PC-3 (cell line): ENCODE results near the gene ELN. TPM values are rescaled to one million over a fixed set of nuclear protein-coding genes. Genes with fewer than 3 reads are reported as not detected.

Source experiments
- ATAC-seq: fragments of 200-7000 bp; cut with Tn5 transposase; 2 replicates; pipeline ENCODE4 v1.9.1; 2020; ENCODE audit warnings: mild to moderate bottlenecking, moderate library complexity
- BruUV-seq: library from RNA; stranded (reverse); fragments of 400-500 nt; replicated peaks from 2 replicates; lab custom pipeline; 2021; lab: Mats Ljungman, UMichigan
- CTCF ChIA-PET: fragments of 300-600 bp; sonication (Branson Sonifier 250); formaldehyde crosslinking; loops from one replicate; lab custom pipeline; 2022; ENCODE audit warnings: antibody characterized with exemption; lab: Charles Lee
- POLR2A ChIA-PET: fragments of 300-600 bp; sonication (Branson Sonifier 250); formaldehyde crosslinking; loops from one replicate; lab custom pipeline; 2022; ENCODE audit warnings: antibody characterized with exemption; ENCODE audit not compliant: unreplicated experiment; lab: Charles Lee
- DNase-seq: peaks from one replicate; pipeline ENCODE4 v3.0.0-alpha.2; 2015
- H2AFZ ChIP-seq: fragments of 300-600 bp; sonication (generic); 2 replicates; pipeline ENCODE4 v1.6.0; 2016; ENCODE audit warnings: antibody characterized with exemption, low read length
- H3F3A ChIP-seq: fragments of 300-600 bp; sonication (generic); one replicate; pipeline ENCODE4 v1.6.0; 2017; ENCODE audit warnings: antibody characterized with exemption, low read length, control low read depth, mild to moderate bottlenecking; ENCODE audit not compliant: unreplicated experiment
- H3K27ac ChIP-seq: fragments of 300-600 bp; sonication (generic); 2 replicates; pipeline ENCODE4 v1.5.1; 2016; ENCODE audit warnings: mild to moderate bottlenecking, low read length
- H3K27me3 ChIP-seq: fragments of 300-600 bp; sonication (generic); 2 replicates; pipeline ENCODE4 v1.6.1; 2016; ENCODE audit warnings: low read length, mixed read lengths
- H3K36me3 ChIP-seq: fragments of 300-600 bp; sonication (generic); 2 replicates; pipeline ENCODE4 v1.6.1; 2016; ENCODE audit warnings: low read depth, mixed run types, low read length, mixed read lengths
- H3K4me1 ChIP-seq: fragments of 300-600 bp; sonication (generic); 2 replicates; pipeline ENCODE4 v1.5.1; 2016; ENCODE audit warnings: low read length; ENCODE audit not compliant: insufficient read depth
- H3K4me2 ChIP-seq: fragments of 300-600 bp; sonication (generic); 2 replicates; pipeline ENCODE4 v1.6.0; 2016; ENCODE audit warnings: low read length
- H3K4me3 ChIP-seq: fragments of 300-600 bp; sonication (generic); 2 replicates; pipeline ENCODE4 v1.5.1; 2016; ENCODE audit warnings: mild to moderate bottlenecking, low read length, mixed read lengths
- H3K79me2 ChIP-seq: fragments of 300-600 bp; sonication (generic); 2 replicates; pipeline ENCODE4 v1.6.1; 2017; ENCODE audit warnings: low read length, mixed read lengths
- H3K9ac ChIP-seq: fragments of 300-600 bp; sonication (generic); 2 replicates; pipeline ENCODE4 v1.6.0; 2016; ENCODE audit warnings: mild to moderate bottlenecking, low read length
- H3K9me2 ChIP-seq: fragments of 300-600 bp; sonication (generic); replicated peaks from 2 replicates; pipeline ENCODE4 v1.6.1; 2016; ENCODE audit warnings: mixed run types, low read length, mixed read lengths
- H3K9me3 ChIP-seq: fragments of 300-600 bp; sonication (generic); 2 replicates; pipeline ENCODE4 v1.6.1; 2016; ENCODE audit warnings: low read length, mixed read lengths
- H4K20me1 ChIP-seq: fragments of 300-600 bp; sonication (generic); 2 replicates; pipeline ENCODE4 v1.6.1; 2016; ENCODE audit warnings: low read length, mixed read lengths
- EZH2 ChIP-seq: fragments of 300-600 bp; sonication (generic); IDR thresholded peaks from one replicate; pipeline ENCODE4 v1.6.1; 2017; ENCODE audit warnings: antibody characterized with exemption, mild to moderate bottlenecking, low read length; ENCODE audit not compliant: unreplicated experiment
- EZH2phosphoT487 ChIP-seq: fragments of 300-600 bp; sonication (generic); IDR thresholded peaks from 2 replicates; pipeline ENCODE4 v1.6.1; 2018; ENCODE audit warnings: mild to moderate bottlenecking, antibody characterized with exemption, low read length, borderline replicate concordance
- intact Hi-C: fragments of 100-400 bp; cut with micrococcal nuclease; formaldehyde crosslinking; loops from 2 replicates; pipeline ENCODE4 v1.9.0; 2023
- total RNA-seq: library from RNA; depleted of rRNA; stranded (reverse); fragments of >200 nt; gene quantifications from 2 replicates; pipeline ENCODE4 v1.2.3, GENCODE V29; 2014
- TF ChIP-seq, protein P1 (sequence below): fragments of 300-600 bp; sonication (generic); conservative IDR thresholded peaks from 2 replicates; pipeline ENCODE4 v1.5.1; 2017; ENCODE audit warnings: antibody characterized with exemption, low read depth, mild to moderate bottlenecking, low read length

The ELN gene
- total RNA-seq, 1 experiment from 2014 or later, result 0.07 TPM

- H3K9me2 ChIP-seq, result no peaks in the 10 kb centered on the region
- no peak overlapping the region for H3K9ac ChIP-seq
- ATAC-seq (no peak), DNase-seq (no peak)
- no peaks in the 10 kb centered on the region for H3K9me3 ChIP-seq
- ChIA-PET POLR2A (no interaction called here), CTCF (no interaction called here)
- H2AFZ ChIP-seq, result no peak overlapping the region
- H3K27ac ChIP-seq, result no peak overlapping the region
- no peaks in the 10 kb centered on the region for H3K36me3 ChIP-seq
- H3K4me2 ChIP-seq, result no peak overlapping the region
- no peaks in the 10 kb centered on the region for H3K27me3 ChIP-seq
- intact Hi-C loops, result no loop called here
- no peaks in the 10 kb centered on the region for H3K4me1 ChIP-seq
- H3K79me2 ChIP-seq, result no peaks in the 10 kb centered on the region
- TF ChIP-seq EZH2phosphoT487, result no peak
- TF ChIP-seq, protein P1, sequence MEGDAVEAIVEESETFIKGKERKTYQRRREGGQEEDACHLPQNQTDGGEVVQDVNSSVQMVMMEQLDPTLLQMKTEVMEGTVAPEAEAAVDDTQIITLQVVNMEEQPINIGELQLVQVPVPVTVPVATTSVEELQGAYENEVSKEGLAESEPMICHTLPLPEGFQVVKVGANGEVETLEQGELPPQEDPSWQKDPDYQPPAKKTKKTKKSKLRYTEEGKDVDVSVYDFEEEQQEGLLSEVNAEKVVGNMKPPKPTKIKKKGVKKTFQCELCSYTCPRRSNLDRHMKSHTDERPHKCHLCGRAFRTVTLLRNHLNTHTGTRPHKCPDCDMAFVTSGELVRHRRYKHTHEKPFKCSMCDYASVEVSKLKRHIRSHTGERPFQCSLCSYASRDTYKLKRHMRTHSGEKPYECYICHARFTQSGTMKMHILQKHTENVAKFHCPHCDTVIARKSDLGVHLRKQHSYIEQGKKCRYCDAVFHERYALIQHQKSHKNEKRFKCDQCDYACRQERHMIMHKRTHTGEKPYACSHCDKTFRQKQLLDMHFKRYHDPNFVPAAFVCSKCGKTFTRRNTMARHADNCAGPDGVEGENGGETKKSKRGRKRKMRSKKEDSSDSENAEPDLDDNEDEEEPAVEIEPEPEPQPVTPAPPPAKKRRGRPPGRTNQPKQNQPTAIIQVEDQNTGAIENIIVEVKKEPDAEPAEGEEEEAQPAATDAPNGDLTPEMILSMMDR, result no peak
- no peak for TF ChIP-seq EZH2
- H3K4me3 ChIP-seq, result no peak overlapping the region
- BruUV-seq, result no TSS peak
- H4K20me1 ChIP-seq, result no peaks in the 10 kb centered on the region
- no peaks in the 10 kb centered on the region for H3F3A ChIP-seq
Observed at GRCh38 chr7:73984481-73985205, 43.3 kb upstream of the ELN start.

DNA sequence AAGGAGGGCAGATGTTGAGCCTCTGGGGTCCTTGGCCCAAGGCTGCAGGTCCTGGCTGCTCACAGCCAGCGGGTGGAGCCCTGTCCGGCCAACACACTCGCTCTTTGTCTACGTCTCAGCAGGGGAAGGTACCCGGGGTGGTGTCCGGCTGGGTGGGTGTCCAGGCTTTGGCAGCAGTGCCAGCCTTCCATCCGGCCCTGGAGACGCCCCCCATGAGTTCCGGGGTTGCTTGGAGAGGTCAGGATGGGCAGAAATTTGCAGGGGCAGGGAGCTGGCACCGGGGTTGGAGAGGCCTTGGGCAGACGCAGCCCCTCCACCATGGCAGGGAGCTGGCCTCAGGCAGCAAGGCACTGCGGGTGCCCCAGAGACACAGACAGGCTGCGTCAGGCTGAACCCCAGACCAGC lies 42.2 kb upstream of the ELN start:
- no peak for DNase-seq
- Histone ChIP-seq H3K4me3 (no peak overlapping the region), H3K4me1 (no peaks in the 10 kb centered on the region), H3K4me2 (no peak overlapping the region), H3K9ac (no peak overlapping the region), H2AFZ (no peak overlapping the region), H3K27ac (no peak overlapping the region), H3K36me3 (no peaks in the 10 kb centered on the region), H3K27me3 (no peaks in the 10 kb centered on the region), H3F3A (no peaks in the 10 kb centered on the region), H4K20me1 (no peaks in the 10 kb centered on the region), H3K9me2 (no peaks in the 10 kb centered on the region), H3K9me3 (no peaks in the 10 kb centered on the region), H3K79me2 (no peaks in the 10 kb centered on the region)
- POLR2A ChIA-PET, result no interaction called here
- no TSS peak for BruUV-seq
- intact Hi-C loops, result no loop called here
- no peak for ATAC-seq
- TF ChIP-seq, protein P1, result 0 out of 2 replicates have a peak, but pooled peaks have one; percentile 11
- TF ChIP-seq EZH2phosphoT487, result no peak
- CTCF ChIA-PET, result no interaction called here

DNA sequence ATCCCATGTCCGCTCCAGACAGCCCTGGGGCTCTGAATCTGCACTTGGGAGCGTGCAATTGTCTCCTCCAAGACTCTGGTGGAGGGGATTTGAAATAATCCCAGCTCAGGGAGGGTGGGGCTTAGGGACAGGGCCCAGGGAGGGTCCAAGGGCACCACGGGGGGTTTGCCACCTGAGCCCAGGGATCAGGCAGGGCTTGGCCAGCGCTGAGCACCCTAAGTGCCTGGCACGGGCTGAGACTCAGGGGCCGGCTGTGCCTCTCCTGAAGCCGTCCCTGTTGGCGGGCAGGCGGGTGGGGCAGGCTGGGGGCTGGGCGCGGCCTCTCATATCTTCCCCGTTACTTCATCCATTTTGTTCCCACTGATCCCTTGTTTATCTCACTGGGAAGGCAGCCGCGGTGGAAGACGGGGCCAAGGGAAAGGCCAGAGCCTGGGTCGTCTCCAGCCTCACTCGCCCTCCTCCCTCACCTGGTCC lies 41.8 kb upstream of the ELN start:
- H3K27ac ChIP-seq, result no peak overlapping the region
- no peak overlapping the region for H3K9ac ChIP-seq
- no peaks in the 10 kb centered on the region for H3K9me3 ChIP-seq
- ATAC-seq, result no peak
- ChIA-PET POLR2A (no interaction called here), CTCF (no interaction called here)
- H3K79me2 ChIP-seq, result no peaks in the 10 kb centered on the region
- TF ChIP-seq EZH2phosphoT487 (no peak), EZH2 (no peak)
- TF ChIP-seq, protein P1, result no peak
- no peak overlapping the region for H3K4me2 ChIP-seq
- intact Hi-C loops, result no loop called here
- no peak overlapping the region for H2AFZ ChIP-seq
- no peaks in the 10 kb centered on the region for H3K9me2 ChIP-seq
- no peaks in the 10 kb centered on the region for H3K27me3 ChIP-seq
- no peak overlapping the region for H3K4me3 ChIP-seq
- H3F3A ChIP-seq, result no peaks in the 10 kb centered on the region
- no TSS peak for BruUV-seq
- no peaks in the 10 kb centered on the region for H3K4me1 ChIP-seq
- no peak for DNase-seq
- H4K20me1 ChIP-seq, result no peaks in the 10 kb centered on the region
- no peaks in the 10 kb centered on the region for H3K36me3 ChIP-seq
